ENCODE results near the gene CD34.
"Not testable (repeated sequence)": the region's sequence is repeated elsewhere in the genome, so short reads cannot be mapped to it uniquely, and the experiment has no call there.

CD34 gene

DNA sequence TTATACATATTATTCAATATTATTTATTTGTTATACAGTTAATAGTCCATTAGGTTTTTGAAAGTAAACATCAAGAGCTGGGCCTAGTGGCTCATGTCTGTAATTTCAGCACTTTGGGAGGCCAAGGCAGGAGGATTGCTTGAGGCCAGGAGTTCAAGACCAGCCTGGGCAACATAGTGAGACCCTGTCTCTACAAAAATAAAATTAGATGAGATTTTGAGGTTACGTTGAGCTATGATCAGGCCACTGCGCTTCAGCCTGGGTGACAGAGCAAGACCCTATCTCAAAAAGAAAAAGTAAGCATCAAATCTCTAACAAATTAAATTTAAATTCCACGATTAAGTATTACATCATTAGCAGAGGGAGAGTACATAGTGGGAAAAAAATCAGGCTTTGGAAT lies 15.0 kb upstream of the CD34 start:
- not testable (repeated sequence) for DNase-seq

DNA sequence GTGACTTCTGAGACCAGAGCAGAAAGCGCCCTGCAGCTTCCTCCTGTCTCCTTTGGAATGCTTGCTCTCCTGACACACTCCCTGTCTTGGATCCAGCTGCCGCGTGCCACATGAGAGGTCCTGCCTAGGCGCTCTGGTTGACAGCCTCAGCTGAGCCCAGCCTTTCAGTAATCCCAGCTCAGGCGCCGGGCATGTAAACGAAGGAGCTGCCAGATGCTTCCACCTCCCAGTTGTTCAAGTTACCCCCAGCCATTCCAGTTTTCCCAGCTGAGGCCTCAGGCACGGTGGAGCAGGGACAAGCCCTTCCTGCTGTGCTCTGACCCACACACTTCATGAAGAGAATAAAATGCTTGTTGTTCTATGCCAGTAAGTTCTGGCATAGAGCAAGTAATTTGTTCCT lies 14.3 kb upstream of the CD34 start:
- no peak for DNase-seq

DNA sequence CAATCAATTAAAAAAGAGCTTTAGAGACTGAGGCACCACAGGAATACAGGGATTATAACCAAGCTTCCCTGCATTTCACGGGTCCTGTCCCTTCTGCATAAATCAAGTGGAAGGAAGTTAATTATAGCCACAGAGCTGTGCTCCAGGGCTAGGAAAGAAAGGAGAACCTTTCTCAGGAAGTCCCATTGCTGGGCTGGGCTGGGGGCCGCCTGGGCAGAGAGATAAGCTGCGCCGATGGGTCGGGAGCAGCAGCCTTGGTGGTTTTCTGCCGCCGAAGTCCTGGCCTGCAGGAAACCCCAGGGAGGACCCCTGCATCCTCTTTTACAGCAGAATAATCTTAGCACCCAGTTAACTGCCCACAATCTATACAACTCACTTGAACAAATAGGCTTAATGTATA lies 12.6 kb upstream of the CD34 start:
- DNase-seq, result no peak

DNA sequence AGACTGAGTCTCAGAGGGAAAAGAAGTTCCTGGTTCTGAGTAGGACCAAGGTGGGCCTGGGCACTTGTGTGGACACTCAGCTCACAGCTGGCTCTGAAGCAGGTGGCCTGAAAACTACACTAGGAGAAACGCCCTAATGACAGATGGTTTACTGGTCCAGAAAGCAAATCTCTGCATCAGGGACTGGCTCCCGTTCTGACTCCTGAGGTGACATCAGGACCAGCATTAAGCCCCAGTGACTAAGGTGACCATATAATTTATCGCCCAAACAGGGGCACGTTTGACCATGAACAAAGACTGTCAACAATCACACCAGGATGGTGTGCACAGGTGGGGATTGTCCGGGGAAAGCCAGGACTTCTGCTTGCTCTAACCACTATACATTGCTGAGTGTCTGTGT lies 12.2 kb upstream of the CD34 start:
- no peak for DNase-seq

DNA sequence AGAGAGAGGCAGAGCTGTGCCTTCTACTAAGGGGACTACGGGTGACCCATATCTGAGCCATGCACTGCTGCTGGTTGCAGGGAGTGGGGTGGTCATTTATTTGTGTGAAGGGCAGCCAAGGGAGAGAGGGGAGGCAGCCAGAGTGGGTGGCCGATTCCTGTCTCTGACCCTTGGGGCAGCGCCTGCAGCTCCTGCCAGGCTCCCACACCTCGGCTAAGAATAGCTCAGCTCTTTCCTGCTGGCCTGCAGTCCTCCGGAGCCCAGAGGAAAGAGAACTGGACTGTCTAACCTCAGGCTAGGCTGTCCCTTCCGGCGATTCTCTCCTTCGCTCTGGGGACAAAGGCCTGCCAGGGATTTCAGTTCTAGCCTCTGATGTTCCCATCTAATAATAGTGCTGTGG lies 11.6 kb upstream of the CD34 start:
- DNase-seq, result no peak

DNA sequence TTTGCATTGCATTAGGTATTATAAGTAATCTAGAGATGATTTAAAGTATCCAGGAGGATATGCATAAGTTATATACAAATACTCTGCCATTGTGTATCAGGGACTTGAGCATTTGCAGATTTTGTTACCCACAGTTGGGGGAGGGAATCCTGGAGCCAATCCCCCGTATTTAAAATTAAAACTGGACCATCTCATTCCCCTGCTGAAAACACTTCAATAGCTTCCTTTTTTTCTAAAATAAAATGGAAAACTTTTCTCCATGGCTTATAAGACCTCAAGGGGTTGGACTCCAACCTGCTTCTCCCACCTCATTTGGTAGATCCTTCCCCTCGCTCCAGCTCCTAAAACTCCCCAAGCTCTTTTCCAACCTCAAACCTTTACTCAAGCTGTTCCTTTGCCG lies 10.4 kb upstream of the CD34 start:
- no peak for DNase-seq

DNA sequence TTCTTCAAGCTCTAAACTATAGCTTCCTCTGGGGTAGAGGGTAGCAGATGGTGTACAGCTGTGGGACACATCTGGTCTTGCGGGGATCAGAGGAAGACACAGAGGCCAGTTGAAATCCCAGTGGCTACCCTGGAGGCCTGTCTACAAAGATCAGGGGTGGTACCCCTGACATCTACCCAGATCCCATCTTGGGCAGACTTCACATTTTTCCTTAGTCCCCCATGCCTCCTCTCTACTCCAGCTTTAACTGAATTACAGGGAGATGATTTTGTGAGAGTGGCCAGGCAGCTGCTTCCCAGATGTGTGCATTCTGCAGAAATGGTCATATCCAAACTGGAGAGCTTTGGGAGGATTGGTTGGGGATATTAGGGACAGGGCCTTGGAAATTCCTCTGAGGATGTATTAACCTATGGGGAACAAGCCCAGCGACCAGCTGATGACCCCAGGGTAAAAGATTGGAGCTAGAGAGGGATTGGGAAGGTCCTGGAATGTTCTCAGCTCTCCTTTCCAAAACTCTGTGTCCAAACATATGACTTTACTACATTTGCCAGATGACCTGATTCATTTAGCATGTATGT lies 9.6 kb upstream of the CD34 start:
- no peak for DNase-seq

DNA sequence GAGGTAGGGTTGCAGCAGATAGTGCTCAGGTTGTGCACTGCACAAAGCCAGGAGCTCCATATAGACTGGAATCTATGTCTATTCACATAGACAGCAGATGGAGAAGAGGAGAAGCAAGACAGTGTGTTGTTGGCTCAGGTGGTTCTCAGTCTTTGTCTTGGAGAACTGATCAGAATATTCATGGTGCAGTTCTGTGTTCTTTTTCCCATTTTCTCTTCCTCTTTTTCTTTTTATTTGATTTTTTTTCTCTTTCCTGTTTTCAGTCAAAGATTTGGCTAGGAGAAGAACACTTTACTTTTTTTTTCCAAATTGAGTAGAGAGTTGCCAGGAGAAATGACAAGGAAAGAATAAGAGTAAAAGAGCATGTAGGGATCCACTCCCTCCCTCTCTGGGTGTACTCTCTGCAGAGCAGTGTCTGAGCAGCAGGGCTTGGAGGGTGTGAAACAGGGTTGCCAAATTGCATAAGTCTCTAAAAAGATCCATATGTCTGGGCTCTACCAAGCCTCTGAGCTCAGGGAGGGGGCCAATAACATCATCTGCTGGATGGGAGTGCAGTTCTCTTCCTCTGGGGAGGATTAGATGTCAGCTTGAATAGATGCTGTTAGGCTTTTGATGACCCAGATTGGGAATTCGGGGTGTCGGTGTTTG lies 8.7 kb upstream of the CD34 start:
- DNase-seq, result no peak

DNA sequence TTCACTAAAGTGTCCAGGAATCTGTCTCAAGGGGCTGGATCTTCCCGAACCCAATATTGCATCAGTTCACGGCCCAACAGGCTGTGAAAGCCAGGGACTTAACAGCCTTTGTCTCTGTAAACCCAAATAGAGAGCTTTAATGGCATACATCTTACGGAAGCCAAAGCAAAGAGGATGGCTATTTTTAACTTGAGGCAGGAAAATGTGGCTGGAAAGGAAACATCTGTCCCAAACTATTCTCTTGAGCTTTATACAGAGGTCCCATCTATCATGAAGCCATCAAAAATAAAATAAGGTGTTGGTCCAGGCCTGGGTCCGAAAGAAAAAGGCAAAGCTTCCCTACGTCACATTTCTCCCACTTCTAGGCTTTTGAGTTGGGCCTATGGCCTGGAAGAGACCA lies 7.7 kb upstream of the CD34 start:
- no peak for DNase-seq

DNA sequence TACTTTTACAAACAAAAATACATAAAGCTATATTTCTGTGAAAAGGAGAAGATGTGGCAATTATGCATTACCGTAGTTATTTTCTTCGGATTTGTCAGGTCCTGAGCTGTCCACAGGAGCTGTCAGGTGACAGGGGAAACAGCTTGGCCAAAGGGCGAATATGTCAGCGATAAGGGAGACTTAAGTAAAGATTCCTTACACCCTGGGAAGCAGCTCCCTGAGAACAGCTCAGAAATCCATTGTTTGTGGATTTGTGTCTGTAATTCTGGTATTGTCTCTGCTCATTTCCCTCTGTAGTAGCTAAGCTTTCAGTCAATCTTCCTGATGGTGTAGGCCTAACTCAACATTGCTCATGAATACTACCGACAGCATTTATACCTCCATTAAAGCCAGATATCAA lies 7.1 kb upstream of the CD34 start:
- no peak for DNase-seq

DNA sequence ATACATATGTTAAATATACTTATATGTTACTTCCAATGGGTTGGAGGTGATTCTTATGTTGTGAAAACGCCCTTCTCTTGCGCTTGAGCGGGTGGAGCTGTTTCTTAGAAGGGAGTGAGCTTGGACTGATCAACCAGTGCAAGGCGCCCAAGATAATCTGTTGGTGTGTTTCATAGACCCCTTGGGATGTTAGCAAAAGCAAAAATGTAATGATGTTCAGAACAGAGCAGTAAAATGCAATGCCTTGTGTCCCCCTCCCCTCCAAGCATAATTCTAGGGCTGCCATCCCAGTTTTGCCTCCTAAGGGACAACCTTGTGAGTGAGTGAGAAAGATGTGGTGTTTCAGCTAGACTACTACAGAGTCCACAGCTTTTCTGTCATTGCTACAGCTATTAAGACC lies 6.2 kb upstream of the CD34 start:
- DNase-seq, result no peak

DNA sequence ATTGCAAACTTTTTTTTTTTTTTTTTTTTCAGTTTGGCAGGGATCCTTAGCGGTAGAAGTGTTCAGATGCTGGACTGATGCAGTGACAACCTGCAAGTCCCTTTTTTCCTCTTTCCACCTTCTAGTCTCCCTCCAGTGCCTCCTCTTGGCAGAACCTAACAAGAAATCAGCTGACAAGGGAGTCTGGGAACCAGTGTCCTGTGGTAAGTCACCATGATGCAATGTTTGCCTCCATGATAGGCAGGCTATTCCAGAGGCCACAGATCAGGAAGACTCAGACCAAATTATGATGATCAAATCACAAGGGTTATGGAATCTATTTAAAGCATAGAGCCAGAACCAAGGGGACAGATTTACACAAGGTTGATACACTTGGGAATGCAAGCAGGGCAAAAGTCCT lies 3.0 kb upstream of the CD34 start:
- no peak for DNase-seq

DNA sequence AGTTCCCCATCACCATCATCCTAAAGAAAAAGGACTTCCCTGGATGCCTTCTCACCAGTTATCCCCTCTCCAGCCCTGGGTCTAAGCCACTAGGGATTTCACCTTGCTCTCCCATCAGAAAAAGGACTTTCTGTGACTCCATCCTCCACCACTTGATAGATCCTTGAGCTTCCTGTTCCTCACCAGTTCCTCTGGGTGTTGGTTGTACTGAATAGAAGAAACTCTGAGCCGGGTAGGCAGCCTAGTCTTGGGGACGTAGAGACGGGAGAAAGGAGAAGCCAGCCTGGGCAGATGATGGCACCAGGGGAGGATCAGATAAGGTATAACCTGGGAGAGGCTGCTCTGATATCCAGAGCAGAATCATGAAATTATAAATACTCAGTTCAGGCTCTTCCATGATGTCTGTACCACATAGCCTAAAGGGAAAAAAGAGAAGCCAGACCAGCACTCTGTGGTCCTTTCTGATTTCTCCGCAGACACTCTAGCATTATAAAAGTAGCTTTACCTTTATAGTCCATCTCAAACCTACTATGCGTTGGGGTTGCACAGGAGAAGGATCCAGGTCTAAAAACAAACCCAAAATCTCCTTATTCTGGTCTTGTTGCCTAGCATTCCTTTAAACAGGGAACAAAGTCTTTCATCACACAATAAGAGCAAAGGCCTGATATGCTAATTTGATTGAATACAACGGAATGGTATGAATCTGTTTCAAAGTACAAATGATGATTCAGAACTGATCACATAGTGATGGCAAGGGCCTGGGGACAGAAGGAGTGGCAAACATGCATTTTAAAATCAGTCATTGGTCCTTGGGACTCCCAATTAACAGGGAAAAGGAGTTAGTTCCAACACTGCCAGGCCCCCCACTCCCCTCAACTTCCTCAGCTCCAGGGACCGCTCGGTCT lies 1.2 kb upstream of the CD34 start:
- DNase-seq, result no peak

DNA sequence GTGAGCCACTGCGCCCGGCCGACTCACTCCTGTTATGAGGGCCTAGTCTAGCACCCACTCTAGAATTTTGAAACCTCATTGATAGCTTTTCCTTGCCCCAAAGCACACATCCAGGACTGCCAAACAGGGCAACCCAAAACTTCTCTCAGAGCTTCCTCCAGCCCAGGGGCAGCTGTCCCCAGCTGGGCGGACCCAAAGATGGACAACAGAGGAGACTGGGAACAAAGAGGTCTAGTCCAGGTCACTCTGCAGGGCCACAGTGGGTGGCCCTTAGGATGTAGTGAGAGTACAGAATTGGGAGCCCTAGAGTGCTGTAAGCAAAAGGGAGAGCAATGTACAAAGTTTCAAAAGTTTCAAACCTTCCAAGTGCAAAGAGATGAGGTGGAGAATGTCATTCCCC lies 1.2 kb downstream of the CD34 start:
- DNase-seq, result no peak

DNA sequence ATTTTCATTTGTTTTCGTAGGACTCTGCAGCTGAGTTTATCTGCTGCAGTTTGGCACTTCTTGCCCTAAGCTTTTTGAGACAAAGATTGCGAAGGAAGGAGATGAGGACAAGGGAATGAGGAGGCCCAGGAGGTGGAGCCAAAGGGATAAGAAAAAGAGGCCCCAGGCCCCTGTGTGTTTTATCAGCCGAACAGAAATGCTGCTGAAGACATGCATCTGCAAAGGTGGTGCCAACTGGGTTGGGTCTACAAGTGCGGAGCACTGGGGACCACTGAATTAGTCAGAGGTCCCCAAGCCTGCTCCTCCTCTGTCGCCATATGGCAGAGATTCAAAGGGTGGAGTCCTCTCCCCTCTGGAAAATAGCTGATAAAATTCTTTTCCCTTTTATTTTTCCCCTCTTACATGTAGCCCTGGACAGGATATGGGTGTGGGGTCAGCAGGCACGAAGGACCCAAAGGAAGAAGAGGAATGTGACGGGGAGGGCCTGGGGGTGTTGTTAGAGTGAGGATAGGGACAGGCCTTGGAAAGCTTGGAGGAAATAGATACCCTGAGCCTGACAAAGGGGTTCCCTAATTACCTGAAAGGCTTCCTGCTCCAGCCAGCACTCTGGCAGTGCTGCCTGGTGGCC lies 2.7 kb downstream of the CD34 start:
- DNase-seq, result no peak

DNA sequence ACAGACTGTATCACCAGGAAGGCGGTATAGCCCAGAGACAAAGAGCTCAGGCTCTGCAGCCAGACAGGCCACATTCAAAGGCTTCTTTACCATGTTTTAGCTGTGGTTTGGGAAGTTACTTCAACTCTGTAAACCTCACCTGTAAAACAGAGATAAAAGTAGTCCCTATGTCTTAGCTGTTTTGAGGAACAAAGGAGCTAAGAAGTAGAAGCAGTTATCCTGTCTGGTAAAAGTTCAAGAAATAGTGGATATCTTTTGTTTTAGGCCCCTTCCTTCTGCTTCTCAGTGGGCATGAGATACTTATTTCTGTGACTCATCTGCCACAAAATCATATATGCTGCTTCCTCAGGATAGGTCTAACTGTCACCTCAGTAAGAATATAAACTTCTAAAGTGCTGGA lies 6.5 kb downstream of the CD34 start:
- no peak for DNase-seq

DNA sequence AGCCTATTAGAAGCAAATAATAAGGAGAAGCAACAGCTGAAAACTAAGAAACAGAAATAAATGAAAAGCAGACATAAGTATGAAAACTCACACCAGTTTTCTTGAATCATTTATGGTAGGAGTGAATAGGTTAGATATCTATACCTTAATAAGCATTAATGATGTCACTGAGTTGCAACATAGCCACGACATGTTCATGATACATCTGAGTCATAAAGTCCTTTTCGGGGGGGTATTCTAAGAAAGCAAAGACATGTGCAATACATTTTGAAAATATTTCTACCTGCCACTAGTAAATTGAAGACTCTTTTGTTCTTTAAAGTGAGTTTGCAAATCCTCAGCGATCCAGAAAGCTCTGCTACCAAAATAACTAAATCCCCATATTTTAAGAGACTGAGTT lies 7.2 kb downstream of the CD34 start:
- DNase-seq, result no peak

DNA sequence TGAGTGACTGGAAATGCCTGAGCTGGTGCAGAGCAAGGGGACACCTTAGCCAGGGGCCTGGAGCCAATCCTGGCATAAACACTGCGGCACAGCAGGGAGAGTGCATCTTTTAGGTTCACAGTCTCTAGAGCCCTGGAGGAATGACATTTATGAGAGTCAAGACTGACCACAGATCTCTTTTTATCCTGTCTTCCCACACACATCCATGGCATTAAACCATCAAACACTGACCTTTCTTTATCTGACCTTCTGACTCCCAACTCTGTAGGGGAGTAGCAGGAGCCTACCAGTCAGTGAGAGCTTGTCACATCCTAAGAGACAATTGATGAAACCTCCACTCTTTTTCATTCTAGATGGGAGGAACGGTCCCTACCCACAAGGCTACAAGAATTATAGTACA lies 7.9 kb downstream of the CD34 start:
- no peak for DNase-seq

DNA sequence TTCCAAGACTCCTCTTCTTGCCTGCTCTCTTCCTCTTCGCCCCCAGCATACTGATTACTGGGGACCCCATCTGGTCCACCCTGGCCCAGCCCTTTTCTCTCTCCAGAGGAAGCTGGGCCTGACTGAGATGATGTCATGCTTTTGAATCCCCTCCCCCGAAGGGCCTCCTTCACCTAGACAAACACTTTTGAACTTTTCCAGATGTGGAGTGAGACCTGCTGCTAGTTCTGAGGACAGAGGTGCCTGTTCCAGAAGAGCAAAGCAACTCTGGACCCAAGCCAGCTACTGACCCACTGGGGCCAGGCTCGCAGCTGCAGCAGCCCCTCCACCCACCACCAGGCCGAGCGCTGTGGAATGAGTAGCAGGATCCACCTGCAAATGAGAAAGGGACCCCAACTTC lies 8.4 kb downstream of the CD34 start:
- no peak for DNase-seq

DNA sequence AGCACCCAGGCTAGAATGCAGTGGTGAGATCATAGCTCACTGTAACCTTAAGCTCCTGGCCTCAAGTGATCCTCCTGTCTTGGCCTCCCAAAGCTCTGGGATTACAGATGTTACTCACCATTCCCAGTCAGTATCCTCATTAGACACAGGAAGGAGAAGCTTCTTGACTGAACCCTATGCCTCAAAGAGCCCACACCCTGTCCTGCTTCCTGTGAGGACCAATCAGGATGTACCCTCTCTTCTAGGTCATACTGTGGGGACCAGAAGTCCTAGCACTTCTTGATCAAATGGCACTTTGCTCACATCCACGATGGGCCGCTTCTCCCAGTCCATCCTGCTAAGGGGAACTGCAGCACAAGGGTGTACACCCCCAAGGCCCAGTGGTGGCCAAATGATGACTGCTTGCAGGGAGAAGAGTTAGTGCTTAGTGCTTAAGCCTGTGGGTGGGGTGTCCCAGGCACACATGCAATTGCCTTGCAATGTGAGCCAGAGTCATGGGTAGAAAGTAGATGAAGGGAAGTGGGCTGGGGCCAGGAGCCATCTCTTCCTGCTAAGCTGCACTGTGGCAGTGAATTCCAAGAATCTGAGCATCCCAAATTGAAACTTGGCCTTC lies 9.8 kb downstream of the CD34 start:
- DNase-seq, result no peak

DNA sequence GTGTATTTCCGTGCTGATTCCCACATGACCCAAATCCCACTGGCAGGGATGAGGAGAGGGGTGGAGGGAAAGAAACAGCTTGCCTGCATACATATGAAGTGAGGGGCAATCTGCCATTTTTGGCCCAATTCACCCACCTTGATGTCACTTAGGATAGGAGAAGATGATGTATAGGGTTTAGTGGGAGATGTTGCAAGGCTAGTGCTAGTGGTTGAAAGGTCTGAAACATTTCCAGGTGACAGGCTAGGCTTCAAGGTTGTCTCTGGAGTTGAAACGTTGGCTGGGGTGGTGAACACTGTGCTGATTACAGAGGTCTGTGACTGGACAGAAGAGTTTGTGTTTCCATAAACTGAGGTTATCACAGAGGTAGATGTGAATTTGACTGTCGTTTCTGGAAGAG lies 12.1 kb downstream of the CD34 start:
- no peak for DNase-seq

DNA sequence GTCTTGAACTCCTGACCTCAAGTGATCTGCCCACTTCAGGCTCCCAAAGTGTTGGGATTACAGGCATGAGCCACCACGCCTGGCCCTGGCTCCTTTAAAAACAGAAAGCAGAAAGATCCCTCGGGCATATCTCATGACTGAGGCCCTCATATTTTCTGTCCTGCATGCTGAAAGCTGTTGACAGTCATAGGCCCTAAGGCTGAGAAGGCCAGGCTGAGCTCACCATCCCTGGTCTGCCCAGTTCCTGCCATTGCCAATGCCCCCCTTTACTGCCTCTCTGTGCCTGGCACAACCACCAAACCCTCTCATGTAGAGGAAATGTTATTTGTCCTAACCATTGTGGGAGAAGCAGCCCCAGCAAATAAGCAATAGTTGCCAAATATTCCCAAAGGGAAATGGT lies 12.7 kb downstream of the CD34 start:
- no peak for DNase-seq

DNA sequence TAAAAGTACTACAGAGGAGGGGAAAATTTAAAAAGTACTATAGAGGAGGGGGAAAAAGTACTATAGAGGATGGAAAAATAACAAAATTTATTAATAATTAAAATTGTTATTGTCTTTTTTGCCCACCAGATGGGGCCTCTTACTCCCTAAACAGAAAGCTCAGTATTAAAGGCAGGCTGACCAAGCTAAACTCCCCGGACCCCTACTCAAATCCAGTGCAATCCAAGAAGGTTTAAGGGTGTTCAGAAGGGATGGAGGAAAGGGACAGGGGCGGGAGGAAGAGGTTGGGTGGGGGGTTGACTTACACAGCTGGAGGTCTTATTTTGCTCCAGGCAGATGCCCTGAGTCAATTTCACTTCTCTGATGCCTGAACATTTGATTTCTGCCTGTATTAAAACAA lies 13.7 kb downstream of the CD34 start:
- no peak for DNase-seq

DNA sequence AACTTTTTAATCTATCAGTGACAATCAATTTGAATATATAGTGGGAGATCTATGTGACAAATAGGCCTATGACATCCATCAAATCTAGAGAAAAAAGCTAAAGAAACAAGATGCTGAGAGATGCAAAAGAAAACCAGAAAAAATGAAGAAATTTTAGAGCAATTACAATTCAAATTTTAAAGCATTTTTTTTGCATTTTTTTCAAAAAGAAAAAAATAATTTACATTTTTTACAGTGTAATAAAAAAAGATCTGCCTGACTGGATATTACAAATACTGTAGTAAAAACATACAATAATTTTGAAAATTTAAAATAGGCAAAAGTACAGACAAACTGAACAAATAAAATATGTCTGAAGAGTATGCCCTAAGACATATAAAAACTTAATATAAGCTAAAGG lies 14.4 kb downstream of the CD34 start:
- DNase-seq, result no peak

All from activated naive CD4-positive, alpha-beta T cell (primary cell).